ENCODE data around the gene CYTH3. TPM values are rescaled to one million over a fixed set of nuclear protein-coding genes. Genes with fewer than 3 reads are reported as not detected.
"Not testable (repeated sequence)": the region's sequence is repeated elsewhere in the genome, so short reads cannot be mapped to it uniquely, and the experiment has no call there.

Gene CYTH3
- total RNA-seq, 1 donor from 2014 or later, result 0.98 TPM

DNA sequence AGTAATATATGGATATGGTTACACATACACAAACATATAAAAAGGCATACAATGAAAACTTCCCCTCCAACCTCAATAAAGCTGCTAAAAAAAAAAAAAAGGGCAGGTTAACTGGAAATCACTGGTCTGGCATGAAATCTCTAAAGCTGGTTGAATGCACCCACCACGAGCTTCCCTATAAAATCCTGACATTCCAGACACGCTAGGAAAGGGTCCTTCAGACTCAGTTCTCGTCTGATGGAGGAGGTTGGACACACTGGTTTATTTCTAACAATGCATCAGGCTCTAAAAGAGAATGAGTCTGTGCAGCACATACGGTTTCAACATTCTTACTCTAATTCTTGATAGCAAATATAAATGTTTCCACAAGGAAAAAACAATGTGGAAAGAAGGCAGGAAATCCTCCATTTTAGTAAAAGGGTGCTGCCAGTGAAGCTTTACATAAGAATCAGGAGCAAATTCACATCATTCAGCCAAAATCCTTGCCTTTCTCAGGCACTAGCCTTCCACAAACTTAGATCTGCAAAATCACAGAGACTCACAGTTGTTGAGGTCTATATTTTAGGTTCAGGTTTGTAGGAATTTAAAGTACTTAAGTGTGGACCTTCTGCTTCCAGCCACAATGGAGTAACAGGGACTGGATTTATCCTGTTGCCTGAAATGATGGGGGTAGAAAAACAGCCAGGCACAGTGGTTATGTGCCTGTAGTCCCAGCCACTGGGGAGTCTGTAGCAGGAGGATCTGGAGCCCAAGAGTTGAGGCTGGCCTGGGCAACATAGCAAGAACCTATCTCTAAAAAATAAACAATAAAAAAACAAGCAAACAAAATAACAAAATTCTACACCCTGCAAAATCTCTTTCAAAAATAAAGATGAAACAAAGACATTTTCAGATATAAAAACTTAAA, 73.5 kb downstream of the CYTH3 start:
- intact Hi-C loops (cut with micrococcal nuclease), result no loop called here

DNA sequence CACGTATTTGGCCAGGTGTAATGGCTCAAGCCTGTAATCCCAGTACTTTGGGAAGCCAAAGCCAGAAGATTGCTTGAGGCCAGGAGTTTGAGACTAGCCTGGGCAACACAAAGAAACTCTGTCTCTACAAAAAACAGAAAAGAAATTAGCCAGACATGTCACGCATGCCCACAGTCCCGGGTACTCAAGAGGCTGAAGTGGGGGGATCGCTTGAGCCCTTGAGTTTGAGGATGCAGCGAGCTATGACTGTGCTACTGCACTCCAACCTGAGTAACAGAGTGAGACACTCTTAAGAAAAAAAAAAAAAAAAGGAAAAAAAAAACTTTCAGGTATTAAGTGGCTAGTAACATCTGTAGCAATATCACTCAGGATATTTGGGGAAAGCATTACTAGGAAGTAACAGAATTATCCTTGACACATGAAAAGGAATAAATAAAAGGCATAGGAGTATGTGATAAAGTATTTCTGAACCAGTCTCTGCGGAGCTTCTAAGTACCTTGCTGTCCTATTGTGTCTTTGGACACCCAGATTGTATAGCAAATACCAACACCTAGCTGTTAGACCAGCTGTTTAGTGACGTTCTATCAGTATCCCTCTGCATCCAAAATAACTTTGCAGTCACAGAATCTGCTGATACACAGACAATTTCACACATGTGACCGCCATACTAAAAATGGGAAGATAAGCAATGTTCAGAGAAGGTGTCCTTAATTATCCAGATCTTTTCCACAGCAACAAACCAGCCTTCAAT, 74.4 kb downstream of the CYTH3 start:
- intact Hi-C loops (cut with micrococcal nuclease), result no loop called here

DNA sequence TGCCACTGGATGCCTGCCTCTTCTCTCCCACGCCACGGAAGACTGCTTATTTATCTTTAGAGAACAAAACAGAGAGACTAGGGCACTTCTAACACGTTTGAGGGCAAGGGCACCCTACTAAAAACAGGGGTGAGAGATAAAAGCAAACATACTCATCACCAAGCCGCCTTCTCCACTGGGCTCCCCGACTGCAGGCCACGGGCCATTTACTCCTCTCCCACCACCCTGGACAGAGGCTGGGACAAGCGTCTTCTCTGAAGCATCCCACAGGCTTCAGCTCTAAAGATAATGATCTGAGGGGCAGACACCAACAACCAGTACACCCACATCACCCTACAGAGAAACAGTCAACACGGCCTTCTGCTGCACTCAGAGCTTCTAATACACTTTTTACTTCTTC, 78.7 kb downstream of the CYTH3 start:
- intact Hi-C loops (cut with micrococcal nuclease), result no loop called here

DNA sequence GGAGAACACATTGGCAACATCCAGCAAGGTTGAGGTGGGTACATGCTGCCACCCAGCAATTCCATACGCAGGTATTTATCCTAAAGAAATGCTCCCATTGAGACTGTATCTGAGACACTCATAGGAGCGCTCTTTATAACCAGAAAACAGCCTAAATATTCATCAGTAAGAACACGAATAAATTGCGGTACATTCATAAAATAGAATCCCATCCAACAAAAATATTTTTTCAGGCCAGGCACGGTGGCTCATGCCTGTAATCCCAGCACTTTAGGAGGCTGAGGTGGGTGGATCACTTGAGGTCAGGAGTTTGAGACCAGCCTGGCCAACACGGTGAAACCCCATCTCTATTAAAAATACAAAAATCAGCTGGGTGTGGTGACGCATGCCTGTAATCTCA, 81.9 kb downstream of the CYTH3 start:
- intact Hi-C loops (cut with micrococcal nuclease), result not testable (repeated sequence)

DNA sequence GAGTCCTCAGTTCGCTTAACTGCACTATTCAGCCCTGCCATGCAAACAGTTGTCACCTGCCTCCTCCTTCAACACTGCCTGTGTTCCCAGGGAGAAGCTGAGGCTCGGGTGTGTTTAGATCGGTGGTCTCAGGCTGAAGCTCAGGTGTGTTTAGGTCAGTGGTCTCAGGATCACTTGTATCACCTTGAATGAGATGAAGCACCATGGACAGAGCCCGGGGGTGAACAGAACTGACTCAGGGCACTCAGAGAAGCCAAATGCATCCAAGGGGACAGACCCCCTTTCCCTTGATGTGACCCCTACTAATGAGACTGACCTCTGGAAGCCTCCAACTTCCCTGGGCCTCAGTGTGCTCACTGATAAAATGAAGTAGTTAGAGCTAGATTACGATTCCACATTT, 84.0 kb downstream of the CYTH3 start:
- intact Hi-C loops (cut with micrococcal nuclease), result no loop called here

DNA sequence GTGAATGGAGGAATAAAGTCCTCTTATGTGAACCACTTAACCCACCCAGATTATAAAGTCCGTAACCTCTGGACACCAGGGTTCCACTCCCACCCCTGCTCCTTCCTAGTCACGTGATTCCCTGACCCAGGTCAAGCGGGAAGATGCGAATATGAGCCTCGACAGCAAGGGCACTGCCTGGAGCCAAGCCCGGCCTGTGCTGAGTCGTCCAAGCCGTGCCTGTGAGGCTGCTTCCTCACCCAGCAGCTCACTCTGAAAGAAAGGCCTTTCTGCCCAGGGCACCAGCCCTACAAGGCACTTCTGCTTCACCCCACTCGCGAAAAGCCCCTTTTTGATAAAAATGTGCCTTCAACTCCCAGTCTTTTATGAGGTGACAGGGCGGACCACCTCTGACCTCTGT, 85.8 kb downstream of the CYTH3 start:
- intact Hi-C loops (cut with micrococcal nuclease), result no loop called here

DNA sequence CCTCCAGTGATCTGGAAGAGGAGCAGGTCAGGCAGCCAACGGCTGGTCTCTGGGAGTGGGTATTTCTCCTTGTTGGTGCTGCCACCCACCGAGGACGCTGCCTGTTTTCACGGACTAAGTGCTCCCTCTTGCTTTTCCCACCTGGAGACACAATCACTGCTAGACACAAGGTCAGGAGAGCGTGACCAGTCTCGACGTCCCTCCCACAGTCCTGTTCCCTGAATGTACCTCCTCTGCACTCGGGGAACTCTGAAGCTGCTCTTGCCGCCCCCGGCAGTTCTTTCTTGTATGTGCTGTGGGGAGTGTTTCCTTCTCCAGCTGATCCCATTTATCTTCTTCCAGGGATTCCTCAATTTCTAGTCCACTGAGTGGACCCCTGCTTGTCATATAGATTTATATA, 89.4 kb downstream of the CYTH3 start:
- intact Hi-C loops (cut with micrococcal nuclease), result no loop called here

DNA sequence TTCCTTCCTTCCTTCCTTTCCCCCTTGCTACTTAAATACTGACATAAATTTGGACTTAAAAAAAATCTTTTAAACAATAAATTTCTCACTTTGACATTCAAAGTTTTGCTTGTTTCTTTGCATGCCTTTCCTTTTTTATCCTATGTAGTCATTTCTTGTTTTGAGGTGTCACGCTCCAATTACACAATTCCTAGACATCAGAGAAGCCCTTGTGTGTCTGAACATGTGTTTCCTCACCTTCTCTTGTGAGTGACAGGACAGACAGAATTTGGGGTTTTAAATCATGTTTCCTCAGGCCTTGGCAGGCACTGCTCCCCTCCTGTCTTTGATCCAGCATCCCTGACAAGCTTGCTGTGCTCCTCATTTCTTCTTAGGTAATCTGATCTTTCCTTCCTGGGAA, 91.3 kb downstream of the CYTH3 start:
- intact Hi-C loops (cut with micrococcal nuclease), result no loop called here

DNA sequence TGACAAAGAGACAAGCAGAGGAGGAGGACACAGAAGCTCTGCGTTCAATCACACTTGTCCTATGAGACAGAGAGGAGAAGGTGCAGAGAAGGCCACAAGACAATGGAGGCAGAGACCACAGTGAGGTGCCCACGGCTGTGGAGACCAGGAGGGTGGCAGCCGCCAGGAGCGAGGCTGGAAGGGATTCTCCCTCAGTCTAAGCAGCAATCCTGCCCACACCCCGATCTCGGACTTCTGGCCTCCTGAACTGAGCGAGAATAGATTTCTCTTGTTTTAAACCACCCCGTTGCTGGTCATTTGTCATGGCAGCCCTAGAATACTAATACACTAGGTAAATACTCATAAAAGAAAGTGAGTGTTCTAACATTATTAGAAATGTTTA, 92.1 kb downstream of the CYTH3 start:
- intact Hi-C loops (cut with micrococcal nuclease), result no loop called here

DNA sequence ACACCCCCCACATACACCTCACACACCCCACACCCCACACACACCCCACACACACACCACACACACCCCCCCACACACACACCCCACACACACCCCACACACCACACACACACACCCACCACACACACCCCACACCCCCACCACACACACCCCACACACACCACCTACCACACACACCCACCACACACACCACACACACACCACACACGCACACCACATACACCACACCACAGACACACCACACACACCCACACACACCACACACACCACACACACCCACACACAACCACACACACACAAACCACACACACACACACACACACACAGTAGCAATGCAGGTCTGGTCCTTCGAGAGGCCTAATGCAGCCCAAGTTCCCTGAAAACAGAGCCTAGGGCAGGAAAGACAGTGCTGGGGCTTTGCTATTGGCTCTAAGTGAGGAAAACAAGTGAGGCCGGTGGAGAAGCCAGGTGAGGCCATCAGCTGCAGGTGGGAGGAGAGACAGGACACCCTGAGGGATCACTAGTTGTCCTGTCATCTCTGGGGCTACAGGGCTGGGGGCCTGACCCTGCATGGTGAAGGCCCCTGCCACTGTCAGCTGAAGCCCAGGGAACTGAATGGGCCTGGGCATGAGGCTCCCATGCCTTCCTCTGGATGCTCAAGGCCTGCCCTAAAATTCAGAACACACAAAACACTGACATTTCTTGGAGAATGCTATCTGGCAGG, 92.6 kb downstream of the CYTH3 start:
- intact Hi-C loops (cut with micrococcal nuclease), result no loop called here

DNA sequence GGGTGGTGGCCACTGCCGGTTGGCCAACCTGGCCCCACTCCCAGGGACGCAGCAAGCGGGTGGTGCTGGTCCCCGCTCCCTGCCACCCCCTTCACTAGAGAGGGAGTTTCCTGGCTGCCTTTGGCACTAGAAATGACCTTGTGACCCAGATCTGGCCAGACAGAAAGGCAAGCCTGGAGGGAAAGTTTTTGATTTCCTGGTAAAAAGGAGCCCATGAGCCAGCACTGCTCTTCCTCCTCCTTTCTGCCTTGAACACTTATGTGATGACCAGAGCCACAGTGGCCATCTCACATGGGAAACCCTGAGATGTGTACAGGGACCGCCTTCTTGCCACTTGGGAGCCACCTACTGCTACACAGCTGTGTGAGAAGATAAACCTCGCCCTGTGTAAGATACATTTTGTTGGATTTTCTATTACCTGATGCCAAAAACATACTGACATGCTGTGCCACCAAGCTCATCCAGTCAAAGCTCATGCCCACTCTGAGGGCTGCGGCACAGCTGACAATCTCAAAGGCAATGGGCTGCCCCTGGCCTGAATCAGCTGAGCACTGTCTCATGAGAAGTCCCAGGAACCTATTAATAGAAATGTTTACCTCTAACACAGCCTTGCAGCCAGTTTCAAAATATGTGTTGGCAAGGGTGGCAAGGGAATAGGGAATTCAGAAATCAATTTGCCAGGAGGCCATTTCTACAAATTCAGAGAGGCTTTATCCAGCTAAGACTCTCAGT, 94.0 kb downstream of the CYTH3 start:
- intact Hi-C loops (cut with micrococcal nuclease), result no loop called here

DNA sequence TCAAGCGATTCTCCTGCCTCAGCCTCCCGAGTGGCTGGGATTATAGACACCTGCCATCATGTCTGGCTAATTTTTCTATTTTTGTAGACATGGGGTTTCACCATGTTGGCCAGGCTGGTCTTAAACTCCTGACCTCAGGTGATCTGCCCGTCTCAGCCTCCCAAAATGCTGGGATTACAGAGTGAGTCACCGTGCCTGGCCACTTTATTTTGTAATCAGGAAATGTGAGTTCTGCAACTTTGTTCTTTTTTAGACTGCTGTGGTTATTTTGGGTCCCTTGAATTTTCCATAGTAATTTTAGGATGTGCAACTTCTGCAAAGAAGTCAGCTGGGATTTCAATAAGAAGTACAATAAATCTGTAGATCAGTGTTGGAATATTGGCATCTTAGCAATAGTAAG, 96.8 kb downstream of the CYTH3 start:
- intact Hi-C loops (cut with micrococcal nuclease), result no loop called here

DNA sequence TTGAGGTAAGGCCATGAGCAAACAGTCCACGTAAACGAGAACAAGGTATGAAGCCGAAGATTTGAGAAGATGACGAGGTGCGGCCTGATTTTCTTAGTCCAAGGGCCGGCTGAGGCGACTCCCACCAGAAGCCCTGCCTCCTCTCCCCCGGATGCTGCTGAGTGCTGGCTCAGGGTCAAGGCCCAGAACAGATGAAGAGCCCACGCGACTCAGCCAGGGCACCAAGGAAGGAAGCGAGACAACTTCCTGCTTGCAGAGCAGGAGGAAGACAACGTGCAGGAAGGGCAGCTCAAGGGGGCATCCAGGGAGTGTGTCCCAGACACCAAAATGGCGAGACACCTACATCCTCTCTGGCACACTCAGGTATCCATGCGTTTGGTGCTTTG, 99.5 kb downstream of the CYTH3 start:
- intact Hi-C loops (cut with micrococcal nuclease), result no loop called here

DNA sequence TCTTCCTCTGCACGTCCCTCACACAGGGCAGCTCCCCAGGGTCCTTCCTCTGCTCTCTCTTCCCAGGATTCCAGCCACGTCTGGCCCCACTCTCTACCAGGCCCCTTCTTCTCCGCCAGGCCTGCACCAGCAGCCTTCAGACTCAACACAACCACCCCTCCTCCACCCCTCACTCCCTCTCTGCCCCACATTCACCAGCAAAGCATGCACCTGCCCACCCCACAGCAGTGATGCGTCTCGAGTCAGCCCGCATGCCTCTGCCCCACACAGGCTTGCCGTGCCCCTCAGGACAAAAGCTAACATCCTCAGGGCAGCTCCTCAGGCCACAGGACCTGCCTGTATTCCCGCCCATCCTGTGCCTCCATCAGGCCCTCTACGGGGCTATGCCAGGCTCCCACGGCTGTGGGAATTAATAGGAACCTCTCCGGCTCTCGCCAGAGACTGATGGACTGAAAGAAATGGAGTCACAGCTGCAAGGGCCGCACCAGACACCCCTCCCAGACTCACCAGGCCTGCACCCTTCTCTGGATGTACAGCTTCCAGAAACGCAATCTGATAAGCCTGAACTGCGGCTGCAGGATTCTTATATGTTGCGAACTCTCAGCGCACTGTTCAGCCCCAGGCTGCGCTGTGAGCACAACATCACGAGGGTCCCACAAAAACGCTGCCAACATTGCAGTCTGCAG, 100.1 kb downstream of the CYTH3 start:
- intact Hi-C loops (cut with micrococcal nuclease), result no loop called here

DNA sequence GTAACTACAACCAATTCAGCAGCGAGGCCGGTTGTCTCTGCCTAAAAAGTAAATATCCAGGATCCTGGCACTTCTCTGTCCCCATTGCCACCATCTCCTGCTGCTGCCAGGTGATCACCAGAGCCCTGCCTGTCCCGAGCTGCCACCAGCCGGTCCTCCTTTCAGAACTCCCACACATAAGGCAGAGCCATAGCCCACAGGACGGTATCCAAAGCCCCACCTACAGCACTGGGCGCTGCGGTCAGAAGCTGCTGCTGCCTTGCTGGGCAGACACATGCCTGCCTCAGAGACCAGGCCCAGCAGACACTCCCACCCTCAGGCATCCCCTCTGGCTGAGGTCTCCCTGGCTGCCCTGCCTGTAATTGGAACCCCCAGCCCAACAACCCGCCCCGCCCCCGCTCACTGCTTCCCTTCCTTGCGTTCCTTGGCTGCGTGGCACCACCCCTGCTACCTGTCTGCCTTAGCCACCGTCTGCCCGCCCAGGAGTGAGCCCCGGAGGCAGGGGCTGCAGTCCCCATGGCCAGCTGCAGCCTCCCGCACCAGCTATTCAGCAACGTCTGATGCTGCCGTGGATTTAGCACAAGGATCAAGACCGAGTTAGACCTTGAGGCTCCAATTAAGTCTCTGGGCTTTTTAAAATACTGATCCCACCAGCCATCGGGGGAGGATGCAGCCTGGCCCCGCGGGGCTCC, 100.7 kb downstream of the CYTH3 start:
- intact Hi-C loops (cut with micrococcal nuclease), result no loop called here

DNA sequence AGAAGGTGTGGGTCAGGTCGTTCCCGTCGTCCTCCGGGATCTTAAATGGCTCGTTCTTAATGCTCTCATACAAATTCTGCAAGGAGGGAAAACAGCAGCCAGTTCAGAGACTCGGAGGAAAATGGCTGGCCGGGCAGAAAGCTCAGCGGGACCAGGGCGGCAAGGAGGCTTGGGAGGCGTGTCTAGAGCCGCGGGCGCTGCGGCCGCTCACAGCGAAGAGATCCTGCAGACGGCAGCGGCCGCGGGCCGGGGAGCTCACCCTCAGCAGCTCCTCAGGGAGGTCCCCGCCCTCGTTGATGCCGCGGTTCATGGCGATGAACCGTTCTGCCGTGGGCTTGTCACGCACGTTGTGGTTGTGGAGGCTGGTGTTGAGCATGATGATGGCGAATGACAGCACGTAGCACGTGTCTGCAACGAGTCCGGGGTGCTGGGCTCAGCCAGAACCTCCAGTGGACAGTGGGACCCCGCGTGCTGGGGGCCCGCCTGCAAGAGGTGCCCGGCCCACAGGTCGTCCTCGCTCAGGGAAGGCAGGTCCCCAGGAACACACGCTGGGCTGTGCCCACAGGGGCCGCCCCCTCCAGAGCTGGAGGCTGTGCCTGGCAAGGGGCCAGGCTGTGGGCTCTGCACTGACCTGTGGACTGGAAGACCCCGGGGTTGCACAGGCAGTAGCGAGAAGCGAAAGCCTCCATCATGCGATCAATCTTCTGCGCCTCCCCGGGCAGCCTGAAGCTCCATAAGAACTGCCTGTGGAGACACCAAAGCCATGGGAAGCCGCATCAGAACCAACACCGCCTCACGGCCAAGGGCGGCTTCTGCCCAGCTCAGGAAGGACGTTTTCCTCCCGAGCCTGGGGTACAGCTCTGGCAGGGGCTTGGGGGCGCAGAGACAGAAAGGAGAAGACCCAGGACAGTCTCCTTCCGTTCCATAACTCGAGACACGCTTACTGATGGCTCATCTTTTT, 101.6 kb downstream of the CYTH3 start:
- intact Hi-C loops (cut with micrococcal nuclease), result no loop called here

DNA sequence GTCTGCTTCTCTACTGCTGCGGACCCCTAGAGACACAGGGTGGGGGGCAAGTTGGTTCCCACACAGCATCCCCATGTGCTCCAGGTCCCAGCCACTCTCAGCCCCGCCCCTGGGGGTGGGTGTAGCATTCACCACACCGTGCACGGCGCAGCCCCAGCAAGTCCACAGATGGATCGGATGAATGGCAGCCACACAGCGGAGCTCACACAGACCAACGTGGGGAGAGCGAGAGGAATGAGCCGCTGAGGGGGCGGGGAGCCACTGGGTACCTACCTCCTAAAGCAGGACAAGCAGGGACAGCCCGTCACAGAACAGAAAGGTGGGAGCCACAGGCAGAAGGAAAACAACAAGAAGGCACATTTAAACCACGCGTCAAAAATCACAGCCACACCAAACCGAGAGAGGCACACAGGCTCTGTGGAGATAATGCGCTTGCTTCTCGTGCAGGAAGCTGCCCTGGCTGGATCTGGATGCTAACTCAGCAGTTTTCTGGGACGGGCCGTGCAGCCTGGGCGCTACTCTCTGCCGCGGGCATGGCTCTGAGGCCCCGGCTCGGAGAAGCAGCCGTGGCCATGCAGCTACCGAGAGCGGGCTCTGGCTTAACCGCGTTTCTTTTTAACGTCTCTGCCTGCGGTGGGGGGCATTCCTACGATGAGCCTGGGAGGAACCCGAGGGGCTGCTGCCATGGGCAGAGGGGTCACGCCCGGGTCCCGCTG, 102.5 kb downstream of the CYTH3 start:
- intact Hi-C loops (cut with micrococcal nuclease), result no loop called here

DNA sequence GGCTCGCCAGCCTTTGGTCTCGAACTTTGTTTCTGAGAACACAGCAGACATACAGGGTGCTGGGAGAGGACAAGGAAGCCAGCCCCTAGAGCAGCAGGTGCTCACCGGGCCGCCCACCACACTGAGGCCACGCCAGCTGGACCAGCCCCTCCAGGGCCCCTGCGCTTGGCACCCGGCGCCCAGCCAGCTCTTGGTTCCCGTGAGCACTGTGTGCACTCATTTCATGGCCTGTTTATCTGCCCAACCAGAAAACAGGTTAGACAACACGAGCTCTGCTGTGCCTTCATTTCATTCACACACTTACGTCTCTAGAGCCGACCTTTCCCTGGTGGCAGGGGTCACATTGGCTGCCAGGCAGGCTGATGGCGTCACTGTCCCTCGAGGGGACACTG, 104.0 kb downstream of the CYTH3 start:
- intact Hi-C loops (cut with micrococcal nuclease), result no loop called here

Data from T-helper 1 cell treated with Interleukin-12 subunit alpha and Interleukin-12 subunit beta and Interleukin-4 antibody, amounts not matched to agents 30 ng/mL and 1 ng/mL, for 36 hours (primary cell).